Natural killer cell (primary cell): ENCODE data around the gene KIRREL3. TPM values are rescaled to one million over a fixed set of nuclear protein-coding genes. Genes with fewer than 3 reads are reported as not detected.

ENCODE experiments used
- ATAC-seq, 3 donors: fragments of 150-1000 bp in 2 of 3; fragments of 200-7000 bp in 1 of 3; cut with Tn5 transposase; 1 replicate in 1 of 3; 2 replicates in 2 of 3; pipeline ENCODE4 v1.10.0; 2021; ENCODE audit warnings: mild to moderate bottlenecking in 2 of 3, moderate library complexity in 2 of 3
- DNase-seq, 2 donors: peaks; one replicate each; pipeline versions ENCODE4 v3.0.0 to v3.0.0-alpha.2; 2013 to 2021; ENCODE audit warnings: mixed read lengths in 1 of 2
- H3K27ac ChIP-seq: one replicate; pipeline ENCODE4 v1.5.1; 2013; ENCODE audit warnings: mild to moderate bottlenecking, low read length
- H3K27me3 ChIP-seq: one replicate; pipeline ENCODE4 v1.6.1; 2013; ENCODE audit warnings: low read length; ENCODE audit not compliant: control insufficient read depth, insufficient read depth
- H3K36me3 ChIP-seq: one replicate; pipeline ENCODE4 v1.6.1; 2013; ENCODE audit warnings: low read length; ENCODE audit not compliant: control insufficient read depth, insufficient read depth
- H3K4me1 ChIP-seq: one replicate; pipeline ENCODE4 v1.6.1; 2013; ENCODE audit warnings: low read length; ENCODE audit not compliant: control insufficient read depth, insufficient read depth
- H3K4me3 ChIP-seq: one replicate; pipeline ENCODE4 v1.5.1; 2013; ENCODE audit warnings: low read length
- H3K9me3 ChIP-seq: one replicate; pipeline ENCODE4 v1.6.1; 2013; ENCODE audit warnings: low read length; ENCODE audit not compliant: control insufficient read depth, insufficient read depth
- H3K27ac Mint-ChIP-seq, 2 donors: one replicate each; pipeline ENCODE4 v1.8.0; 2022; ENCODE audit warnings: mild to moderate bottlenecking in 2 of 2, mixed read lengths in 2 of 2, moderate library complexity in 1 of 2
- H3K27me3 Mint-ChIP-seq, 2 donors: one replicate each; pipeline ENCODE4 v1.8.0; 2022; ENCODE audit warnings: low read depth in 2 of 2, mixed read lengths in 2 of 2
- H3K36me3 Mint-ChIP-seq: one replicate; pipeline ENCODE4 v1.8.0; 2022; ENCODE audit warnings: mixed read lengths
- H3K4me1 Mint-ChIP-seq, 2 donors: one replicate each; pipeline ENCODE4 v1.8.0; 2022; ENCODE audit warnings: mixed read lengths in 2 of 2
- H3K4me3 Mint-ChIP-seq: one replicate; pipeline ENCODE4 v1.8.0; 2022; ENCODE audit warnings: mild to moderate bottlenecking, moderate library complexity, mixed read lengths
- H3K9me3 Mint-ChIP-seq, 2 donors: one replicate each; pipeline ENCODE4 v1.8.0; 2022; ENCODE audit warnings: mixed read lengths in 2 of 2
- WGBS: methylation state at CpG from one replicate; pipeline ENCODE4 v1.1.7; 2013; ENCODE audit warnings: missing lambda C conversion rate; ENCODE audit not compliant: insufficient coverage; 5-methylcytosine and 5-hydroxymethylcytosine counted together
- intact Hi-C: fragments of 100-400 bp; cut with micrococcal nuclease; formaldehyde crosslinking; loops from one replicate; pipeline ENCODE4 v1.14.2; 2022
- total RNA-seq, 4 donors: library from RNA; stranded (reverse); fragments of 120-200 nt in 1 of 4; gene quantifications; one replicate each; pipeline versions ENCODE4 v1.2.3 to v1.2.4, GENCODE V29; 2013 to 2022
- TF ChIP-seq, protein P1 (sequence below): fragments of 200-600 bp; IDR thresholded peaks from one replicate; pipeline ENCODE4 v1.8.0; 2022; ENCODE audit warnings: antibody characterized with exemption

The KIRREL3 gene
- total RNA-seq, 3 donors from 2014 or later (not counting 1 experiment from before 2014, with no cell fraction given) = not detected

DNA sequence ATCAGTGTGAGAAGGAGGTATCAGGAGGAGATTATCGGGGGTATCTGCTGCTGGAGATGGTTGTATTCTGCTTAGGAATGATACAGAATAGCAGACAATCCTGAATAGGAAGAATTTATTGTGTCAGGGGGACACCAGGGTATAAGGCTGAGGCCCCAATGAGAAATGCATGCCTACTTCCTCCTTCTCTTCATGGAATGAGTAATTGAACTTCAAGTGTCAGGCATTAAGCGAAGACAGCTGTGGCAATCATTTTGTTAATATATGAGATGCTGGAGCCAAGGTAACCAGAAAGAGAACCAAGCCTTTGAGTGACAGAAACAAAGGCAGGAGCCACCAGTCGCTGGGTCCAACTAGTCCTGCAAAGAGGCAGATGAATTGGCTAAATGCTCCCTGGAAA is 49.1 kb downstream of the KIRREL3 start:
- Mint-ChIP-seq H3K27ac (no peak overlapping the region), H3K4me3 (no peak overlapping the region), H3K27me3 (peaks cover 12 to 24% of the 10 kb centered on the region in 2 donors), H3K9me3 (no peaks in the 10 kb centered on the region), H3K36me3 (no peaks in the 10 kb centered on the region), H3K4me1 (no peaks in the 10 kb centered on the region)
- Histone ChIP-seq H3K27me3 (no peaks in the 10 kb centered on the region), H3K9me3 (no peaks in the 10 kb centered on the region), H3K4me1 (no peaks in the 10 kb centered on the region), H3K4me3 (no peak overlapping the region), H3K27ac (no peak overlapping the region), H3K36me3 (no peaks in the 10 kb centered on the region)
- DNase-seq (no peak), ATAC-seq (no peak)
- intact Hi-C loops = no loop called here
- TF ChIP-seq, protein P1, sequence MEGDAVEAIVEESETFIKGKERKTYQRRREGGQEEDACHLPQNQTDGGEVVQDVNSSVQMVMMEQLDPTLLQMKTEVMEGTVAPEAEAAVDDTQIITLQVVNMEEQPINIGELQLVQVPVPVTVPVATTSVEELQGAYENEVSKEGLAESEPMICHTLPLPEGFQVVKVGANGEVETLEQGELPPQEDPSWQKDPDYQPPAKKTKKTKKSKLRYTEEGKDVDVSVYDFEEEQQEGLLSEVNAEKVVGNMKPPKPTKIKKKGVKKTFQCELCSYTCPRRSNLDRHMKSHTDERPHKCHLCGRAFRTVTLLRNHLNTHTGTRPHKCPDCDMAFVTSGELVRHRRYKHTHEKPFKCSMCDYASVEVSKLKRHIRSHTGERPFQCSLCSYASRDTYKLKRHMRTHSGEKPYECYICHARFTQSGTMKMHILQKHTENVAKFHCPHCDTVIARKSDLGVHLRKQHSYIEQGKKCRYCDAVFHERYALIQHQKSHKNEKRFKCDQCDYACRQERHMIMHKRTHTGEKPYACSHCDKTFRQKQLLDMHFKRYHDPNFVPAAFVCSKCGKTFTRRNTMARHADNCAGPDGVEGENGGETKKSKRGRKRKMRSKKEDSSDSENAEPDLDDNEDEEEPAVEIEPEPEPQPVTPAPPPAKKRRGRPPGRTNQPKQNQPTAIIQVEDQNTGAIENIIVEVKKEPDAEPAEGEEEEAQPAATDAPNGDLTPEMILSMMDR = no peak
- 68% methylated on average over 3 of the region's 3 CpGs for WGBS

DNA sequence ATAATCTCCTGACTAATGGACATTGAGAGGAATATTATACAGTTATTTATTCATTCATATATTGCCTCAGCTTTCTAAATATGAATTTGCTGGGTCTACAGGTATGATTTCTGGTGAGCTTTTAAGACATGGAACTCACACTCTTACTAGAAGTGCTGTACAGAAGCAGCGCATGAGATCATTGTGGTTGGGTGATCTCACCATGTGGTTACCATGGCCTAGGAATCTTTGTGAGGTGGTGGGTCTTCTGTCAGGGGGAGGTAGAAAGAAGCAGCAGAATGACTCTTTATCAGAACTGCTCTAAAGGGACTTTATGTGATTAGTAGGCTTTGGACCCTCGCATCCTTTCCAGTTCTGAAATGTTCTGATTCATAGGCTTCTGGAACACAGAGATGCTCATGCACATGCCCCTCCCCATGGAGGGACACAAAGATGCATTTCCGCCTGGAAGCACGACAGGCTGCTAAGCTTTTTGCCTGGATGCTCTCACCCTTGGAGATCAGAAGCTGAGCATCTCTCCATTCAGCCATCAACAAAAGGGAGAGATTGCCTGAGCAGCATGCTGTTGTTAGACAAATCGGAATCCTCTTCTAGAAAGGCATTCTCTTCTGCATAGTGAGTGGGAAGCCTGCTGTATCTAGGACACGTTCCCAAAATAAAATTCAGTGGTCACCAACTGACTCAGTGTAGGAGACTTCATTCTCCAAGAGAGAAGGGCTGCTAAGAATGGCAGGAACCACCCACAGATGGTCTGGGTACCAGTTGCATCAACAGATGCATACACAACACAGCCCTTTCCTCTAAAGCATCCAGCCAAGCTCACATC is 51.3 kb downstream of the KIRREL3 start:
- H3K27ac Mint-ChIP-seq = no peak overlapping the region
- H3K9me3 Mint-ChIP-seq = no peaks in the 10 kb centered on the region
- DNase-seq (no peak), ATAC-seq (no peak)
- H3K4me1 ChIP-seq = no peaks in the 10 kb centered on the region
- intact Hi-C loops = no loop called here
- WGBS = 80% methylated on average over 6 of the region's 6 CpGs
- H3K27ac ChIP-seq = no peak overlapping the region
- H3K4me3 ChIP-seq = no peak overlapping the region
- H3K27me3 Mint-ChIP-seq = peaks cover 10 to 17% of the 10 kb centered on the region in 2 donors
- no peaks in the 10 kb centered on the region for H3K27me3 ChIP-seq
- H3K36me3 Mint-ChIP-seq = no peaks in the 10 kb centered on the region
- H3K36me3 ChIP-seq = no peaks in the 10 kb centered on the region
- no peaks in the 10 kb centered on the region for H3K9me3 ChIP-seq
- no peaks in the 10 kb centered on the region for H3K4me1 Mint-ChIP-seq
- TF ChIP-seq, protein P1 = no peak
- H3K4me3 Mint-ChIP-seq = no peak overlapping the region

DNA sequence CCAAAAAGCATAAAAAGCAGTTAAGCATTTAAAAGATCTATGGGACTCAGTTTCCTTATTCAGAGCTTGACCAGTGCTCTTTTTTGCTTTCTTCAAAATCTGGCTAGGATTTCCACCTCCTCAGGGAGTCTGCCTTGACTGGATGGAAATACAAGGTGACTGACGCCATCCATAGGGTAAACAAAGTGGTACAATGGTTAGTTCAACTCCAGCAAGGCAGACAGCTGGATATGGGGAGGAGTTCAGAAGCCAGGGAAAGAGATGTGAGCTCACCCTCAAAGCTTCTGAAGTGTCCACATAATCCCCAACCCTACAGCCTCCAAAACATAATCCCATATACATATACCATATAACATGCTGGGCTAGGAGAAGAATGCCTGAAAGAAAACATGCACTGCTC is 52.0 kb downstream of the KIRREL3 start:
- H3K27me3 Mint-ChIP-seq = peaks cover 10 to 17% of the 10 kb centered on the region in 2 donors
- H3K36me3 ChIP-seq = no peaks in the 10 kb centered on the region
- no peak overlapping the region for H3K27ac ChIP-seq
- no peaks in the 10 kb centered on the region for H3K9me3 Mint-ChIP-seq
- no peak overlapping the region for H3K4me3 ChIP-seq
- DNase-seq (no peak), ATAC-seq (no peak)
- H3K4me1 ChIP-seq = no peaks in the 10 kb centered on the region
- H3K9me3 ChIP-seq = no peaks in the 10 kb centered on the region
- no peak overlapping the region for H3K27ac Mint-ChIP-seq
- WGBS = 55% methylated on average over 1 of the region's 1 CpG
- intact Hi-C loops = no loop called here
- TF ChIP-seq, protein P1 = no peak
- H3K36me3 Mint-ChIP-seq = no peaks in the 10 kb centered on the region
- H3K4me3 Mint-ChIP-seq = no peak overlapping the region
- H3K27me3 ChIP-seq = no peaks in the 10 kb centered on the region
- H3K4me1 Mint-ChIP-seq = no peaks in the 10 kb centered on the region

DNA sequence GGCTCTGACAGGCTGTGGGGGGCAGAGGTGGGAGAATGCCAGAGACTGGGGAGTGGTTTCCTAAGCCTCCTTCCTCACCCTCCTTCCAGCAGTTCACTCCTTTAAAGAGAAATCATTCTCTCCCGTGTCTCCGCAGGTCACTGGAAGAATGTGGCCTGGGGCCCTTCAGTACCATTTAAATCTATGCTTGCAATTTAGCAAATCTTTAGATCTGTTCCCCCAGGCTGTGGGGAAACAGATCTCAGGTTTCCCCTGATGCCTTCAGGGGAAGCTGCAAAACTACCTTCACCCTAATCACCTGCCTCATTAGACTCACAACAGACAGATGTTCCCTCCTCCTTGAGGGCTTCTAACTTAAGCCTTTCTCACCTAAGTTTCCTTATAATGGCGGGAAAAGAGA is 55.3 kb downstream of the KIRREL3 start:
- TF ChIP-seq, protein P1 = no peak
- no peak overlapping the region for H3K27ac Mint-ChIP-seq
- Histone ChIP-seq H3K4me3 (no peak overlapping the region), H3K27ac (no peak overlapping the region), H3K4me1 (no peaks in the 10 kb centered on the region), H3K36me3 (no peaks in the 10 kb centered on the region), H3K9me3 (no peaks in the 10 kb centered on the region), H3K27me3 (no peaks in the 10 kb centered on the region)
- H3K9me3 Mint-ChIP-seq = no peaks in the 10 kb centered on the region
- DNase-seq (no peak), ATAC-seq (no peak)
- H3K36me3 Mint-ChIP-seq = no peaks in the 10 kb centered on the region
- no peaks in the 10 kb centered on the region for H3K4me1 Mint-ChIP-seq
- 81% methylated on average over 3 of the region's 3 CpGs for WGBS
- intact Hi-C loops = no loop called here
- H3K27me3 Mint-ChIP-seq = peaks cover 8 to 14% of the 10 kb centered on the region in 2 donors
- H3K4me3 Mint-ChIP-seq = no peak overlapping the region
